Stimulated activated CD4-positive, alpha-beta T cell treated with anti-CD3 and anti-CD28 coated beads, Interleukin-1b, Interleukin-23, amount 100 ng/mL, for 24 hours (primary cell): ENCODE data around the gene OGFOD2.

ENCODE experiments used
- DNase-seq, 4 experiments: peaks; one replicate each; pipeline ENCODE4 v3.0.0-alpha.2; 2020; ENCODE audit warnings: low read depth in 4 of 4, low spot score in 1 of 4

The OGFOD2 gene

GRCh38 chr12:122988036-122988435 is 13.0 kb downstream of the OGFOD2 start:
- no peak for DNase-seq

DNA sequence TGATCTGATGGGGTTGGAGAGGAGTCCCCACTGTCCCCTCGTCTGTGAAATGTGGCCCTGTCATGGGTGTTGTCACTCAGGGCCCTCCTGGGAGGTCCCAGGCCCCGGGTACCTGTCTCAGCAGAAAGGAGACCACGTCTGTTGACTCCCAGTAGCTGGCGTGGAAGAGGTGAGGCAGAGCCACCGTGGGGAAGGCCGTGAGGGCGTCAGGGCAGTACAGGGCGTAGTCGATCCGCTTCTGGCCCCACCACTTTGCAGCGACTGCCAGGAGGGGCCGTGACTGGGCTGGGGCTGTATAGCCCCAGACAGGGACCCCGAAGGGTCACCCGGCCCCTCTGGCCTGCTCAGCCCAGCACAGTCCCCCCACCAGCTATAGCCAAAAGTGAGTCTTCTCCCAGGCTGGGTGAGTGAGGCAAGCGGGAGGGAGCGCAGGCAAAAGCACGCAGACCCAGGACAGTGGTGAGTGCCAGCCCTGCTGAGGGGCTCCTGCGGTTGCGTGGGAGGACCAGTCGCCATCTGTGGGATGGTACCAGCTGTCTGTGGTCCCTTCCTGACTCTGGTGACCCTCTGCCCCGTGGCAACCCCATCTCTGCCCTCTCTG is 13.7 kb downstream of the OGFOD2 start:
- no peak for DNase-seq

DNA sequence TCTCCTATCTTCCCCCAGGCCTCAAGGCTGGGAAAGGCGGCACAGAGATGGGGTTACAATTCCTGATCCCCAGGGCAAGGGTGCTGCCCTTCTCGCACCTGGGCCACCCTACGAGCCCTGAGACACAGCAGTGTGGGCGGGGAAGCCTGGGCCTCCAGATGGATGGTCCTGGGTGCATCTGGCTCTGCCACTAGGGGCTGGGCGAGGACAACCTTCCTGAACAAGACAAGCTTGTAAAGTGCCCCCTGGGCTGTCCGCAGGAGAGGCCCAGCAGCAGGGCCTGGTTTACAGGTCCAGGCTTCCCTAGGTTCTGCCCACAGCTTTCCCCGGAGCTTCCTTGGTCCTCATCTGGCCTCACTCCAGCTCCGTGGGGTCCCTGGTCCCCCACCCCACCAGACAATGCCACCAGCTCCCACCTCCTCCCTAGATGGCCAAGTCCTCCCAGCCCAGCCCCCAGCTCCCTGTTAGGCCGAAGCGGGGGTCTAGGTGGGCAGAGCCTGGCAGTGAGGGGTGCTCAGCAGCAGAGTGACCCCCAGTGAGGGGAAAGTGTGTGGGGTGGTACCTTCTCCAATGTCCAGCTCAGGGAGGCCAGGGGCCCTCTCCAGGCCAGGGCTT is 14.3 kb downstream of the OGFOD2 start:
- DNase-seq = no peak

DNA sequence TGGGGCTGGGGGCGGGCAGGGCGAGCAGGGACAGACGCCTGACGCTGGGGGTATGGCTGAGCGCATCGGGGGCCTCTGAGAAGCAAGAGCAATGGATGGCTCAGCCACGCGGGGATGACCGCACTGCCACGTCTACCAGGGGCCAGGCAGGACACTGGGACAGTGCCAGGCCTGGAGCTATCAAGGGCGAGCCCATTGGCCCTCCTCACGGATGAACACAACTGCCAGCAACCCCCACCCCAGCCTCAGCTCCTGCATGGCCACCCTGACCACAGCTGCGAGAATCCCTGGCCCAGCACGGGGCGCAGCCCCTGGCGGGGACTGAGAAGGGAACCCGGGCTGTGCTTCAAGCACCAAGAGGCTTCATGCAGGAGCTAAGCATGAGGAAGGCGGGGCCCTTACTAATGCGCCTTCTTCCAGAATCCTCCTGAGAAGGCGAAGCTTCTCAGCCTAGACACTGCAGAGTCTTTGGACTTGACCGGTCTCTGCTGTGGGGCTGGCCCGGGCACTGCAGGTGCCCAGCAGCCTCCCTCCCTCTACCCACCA is 14.9 kb downstream of the OGFOD2 start:
- DNase-seq = no peak

DNA sequence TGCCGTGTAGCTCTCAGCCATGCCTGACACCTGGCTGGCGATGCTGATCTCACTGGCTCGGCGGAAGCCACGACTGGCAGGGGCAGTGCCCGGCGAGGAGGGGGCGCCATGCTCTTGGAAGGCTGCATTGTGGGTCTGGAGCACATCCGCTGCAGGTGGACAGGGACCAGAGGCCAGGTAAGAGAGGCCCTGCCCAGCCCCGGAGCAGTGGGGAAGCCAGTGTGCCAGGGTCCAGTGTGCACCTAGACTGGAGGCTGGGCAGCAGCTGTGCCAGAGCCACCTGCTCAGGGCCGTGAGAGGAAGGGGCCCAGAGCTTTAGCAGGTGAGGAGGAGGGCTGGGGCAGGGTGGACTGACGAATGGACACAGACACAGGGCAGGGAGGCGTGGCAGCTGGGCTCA is 15.5 kb downstream of the OGFOD2 start:
- no peak for DNase-seq

DNA sequence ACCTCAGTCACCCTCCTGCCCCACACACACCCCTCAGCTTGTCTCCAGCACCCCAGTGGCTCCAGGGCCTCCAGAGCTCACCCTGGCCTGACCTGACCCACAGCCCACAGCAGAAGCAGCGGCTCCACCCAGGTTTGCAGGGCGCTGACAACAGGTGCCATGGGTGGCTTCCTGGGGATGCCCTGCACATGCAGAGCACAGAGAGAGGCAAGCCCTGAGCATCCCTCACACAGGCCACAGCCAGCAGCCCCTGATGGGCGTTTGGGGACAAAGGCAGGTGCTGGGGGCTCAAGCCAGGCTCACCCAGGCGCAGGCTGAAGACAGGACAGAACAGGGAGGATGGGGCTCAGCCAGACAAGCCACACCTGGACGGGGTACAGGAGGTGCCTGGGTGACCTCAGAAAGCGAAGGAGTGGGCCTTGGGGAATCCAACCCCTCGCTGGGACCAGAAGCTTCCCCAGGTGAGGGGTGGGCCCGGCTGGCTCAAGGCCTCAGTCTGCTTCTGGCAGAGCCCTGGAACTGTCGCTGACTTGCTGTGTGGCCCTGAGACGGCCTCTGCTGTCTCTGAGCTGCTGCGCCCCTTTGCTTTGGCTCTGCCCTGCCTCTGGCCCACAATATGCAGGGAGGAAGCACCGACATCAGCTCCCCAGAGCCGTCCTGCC is 16.0 kb downstream of the OGFOD2 start:
- DNase-seq = no peak

GRCh38 chr12:122991623-122992275 is 16.7 kb downstream of the OGFOD2 start:
- DNase-seq = no peak

GRCh38 chr12:122992386-122992785 is 17.3 kb downstream of the OGFOD2 start:
- DNase-seq = no peak

DNA sequence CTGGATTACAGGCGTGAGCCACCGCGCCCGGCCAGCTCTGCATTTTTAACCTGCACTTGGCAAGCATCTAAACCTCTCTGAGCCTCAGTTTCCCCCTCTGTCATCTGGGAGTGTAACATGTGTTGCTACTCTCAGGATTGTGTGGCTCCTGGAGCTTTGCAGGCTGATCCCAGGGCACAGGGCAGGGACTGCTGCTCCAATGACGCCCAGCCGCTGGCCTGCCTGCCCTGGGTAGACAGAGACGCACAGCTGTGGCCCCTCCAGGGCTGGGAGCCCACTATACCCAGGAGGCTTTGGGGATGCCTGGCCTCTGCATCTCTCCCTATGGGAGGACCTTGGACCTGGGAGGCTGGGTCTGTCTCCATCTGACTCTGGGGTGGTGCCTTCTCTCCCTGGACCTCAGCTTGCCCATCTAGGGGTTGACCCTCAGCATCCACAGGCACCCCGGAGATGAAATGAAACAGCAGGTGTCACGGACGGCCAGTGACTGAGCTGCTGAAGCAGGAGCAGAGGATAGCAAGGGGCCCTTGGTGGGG is 19.2 kb downstream of the OGFOD2 start:
- DNase-seq = no peak

DNA sequence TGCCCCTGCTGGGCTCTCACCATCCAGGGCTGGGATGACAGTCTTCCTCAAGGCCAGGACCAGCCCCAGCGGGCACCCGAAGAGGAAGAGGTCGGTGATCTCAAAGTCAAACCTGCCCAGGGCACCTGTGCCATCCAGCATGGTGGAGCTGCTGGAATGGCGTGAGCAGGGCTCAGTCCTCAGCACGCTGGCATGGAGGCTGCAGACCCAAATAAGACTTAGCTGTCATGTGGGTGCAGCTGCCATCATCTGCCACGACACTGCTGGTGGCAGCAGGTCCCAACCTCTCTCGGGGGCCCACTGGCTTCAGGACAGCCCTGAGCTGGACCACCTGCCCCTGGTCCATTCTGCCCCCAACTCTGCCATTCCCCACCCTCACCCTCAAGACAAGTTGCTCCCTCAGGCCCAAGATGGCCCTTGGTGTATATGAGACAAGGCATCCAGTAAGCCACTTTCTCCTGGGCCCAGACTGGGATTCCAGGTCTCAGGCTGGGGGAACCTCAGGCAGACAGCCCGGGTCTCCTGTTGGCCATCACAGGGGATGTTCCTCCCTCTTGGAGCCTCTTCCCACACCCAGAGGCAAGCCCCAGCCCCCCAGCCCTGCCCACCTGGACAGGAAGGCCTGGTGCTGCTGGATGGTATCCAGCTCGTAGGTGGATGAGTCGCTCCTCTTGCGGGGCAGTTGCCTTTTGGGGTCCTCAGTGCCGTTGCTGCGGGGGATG is 19.9 kb downstream of the OGFOD2 start:
- DNase-seq = no peak

DNA sequence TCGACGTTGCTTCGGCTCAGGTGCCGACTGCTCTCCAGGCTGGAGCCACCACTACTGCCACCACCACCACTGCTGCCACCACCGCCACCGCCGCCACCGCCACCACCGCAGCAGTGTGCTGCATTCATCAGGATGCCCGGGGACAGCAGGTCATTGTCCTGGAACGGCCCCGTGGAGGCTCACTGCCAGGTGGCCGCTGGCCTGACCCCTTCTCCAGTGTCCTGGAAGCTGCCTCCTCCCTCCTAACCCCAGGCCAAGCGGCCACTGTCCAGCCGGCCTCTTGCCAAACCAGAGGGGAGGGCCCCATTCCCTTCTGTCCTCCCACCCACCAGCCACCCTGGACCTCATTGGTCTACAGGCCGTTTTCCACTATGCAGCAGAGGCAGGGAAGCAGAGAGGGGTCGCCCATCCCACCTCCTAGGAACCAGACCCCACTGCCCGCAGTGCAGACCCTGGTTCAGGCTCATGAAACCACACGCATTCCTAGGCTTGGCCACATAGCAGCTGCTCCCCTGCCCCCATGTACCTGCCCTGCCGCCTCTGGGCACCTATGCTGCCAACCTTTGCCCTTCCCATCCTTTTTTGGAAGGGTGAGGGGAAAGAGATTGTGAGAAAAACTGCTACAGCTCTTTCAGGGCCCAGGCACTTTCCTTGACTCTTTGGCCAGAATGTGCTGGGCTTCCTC is 20.6 kb downstream of the OGFOD2 start:
- no peak for DNase-seq

DNA sequence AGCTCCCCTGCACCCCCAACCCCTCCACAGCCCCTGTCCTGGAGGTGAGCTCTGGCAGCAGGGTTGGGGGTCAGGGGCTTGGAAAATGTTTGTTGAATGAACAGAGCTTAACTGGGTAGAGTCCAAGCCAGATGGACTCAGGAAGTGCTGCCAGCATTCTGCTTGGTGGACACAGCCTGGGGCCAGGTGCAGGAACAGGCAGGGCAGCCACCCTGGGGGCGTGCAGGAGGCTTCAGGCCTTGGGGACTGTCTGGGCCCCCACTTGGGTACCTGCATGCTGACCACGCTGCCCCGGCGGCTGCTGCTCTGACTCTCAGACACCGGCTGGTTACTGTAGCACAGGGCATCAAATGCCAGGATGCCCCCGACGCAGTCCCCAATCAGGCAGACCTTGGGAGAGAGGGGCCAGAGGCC is 21.2 kb downstream of the OGFOD2 start:
- no peak for DNase-seq

DNA sequence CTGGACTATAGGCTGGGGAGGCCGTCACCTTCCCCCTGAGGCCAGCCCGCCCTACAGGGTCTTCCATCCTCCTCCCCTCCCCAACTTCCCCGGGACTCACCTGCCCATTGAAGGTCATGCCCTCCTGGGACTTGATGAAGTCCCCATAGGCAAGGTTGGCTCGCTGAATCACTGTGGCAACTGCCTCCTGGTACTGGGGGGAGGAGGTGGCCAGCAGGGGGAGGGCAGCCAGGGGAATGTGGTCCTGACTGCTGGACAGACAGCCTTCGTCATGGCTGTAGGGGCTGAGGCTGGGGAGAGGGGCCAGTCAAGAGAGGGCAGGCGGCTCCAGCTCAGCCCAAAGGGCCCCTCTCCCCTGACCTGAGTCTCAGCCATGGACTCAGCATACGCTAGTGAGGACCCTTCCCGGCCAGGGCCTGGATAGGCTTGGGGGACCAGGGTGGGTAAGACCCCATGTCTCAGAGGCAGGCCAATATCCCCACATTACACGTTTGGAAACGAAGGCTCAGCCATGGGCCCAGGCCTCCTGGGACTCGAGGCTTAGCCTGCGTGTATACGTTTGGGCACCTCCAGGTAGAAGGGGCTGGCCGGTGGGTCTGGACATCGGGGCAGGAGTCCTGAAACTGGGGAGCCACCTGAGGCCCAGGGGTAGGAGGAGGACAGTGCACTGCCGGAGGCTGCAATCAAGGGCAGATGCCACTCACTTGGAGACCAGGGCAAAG is 21.7 kb downstream of the OGFOD2 start:
- no peak for DNase-seq

- DNase-seq = no peak
These were observed 22.6 kb downstream of the OGFOD2 start for GRCh38 chr12:122997343-122998250.

DNA sequence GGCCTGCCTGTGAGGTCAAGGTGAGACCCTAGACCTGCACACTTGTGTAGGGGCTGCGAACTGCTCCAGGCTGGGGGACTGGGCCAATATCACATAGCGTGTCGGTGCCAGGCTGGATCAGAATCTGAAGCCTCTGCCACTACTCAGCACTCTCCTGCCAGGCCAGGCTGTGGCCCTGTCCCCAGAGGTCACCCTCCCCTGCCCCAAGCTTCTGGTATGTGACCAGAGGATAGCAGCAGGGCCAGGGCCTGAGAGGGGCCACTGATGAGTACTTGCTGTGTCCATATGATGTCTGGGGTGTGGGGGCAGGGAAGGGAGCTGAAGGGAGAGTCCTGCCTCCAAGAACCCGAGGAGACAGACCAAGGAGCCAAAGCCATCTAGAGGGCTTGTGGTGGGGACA is 23.3 kb downstream of the OGFOD2 start:
- DNase-seq = no peak

GRCh38 chr12:122999196-122999946 is 24.3 kb downstream of the OGFOD2 start:
- DNase-seq = no peak

DNA sequence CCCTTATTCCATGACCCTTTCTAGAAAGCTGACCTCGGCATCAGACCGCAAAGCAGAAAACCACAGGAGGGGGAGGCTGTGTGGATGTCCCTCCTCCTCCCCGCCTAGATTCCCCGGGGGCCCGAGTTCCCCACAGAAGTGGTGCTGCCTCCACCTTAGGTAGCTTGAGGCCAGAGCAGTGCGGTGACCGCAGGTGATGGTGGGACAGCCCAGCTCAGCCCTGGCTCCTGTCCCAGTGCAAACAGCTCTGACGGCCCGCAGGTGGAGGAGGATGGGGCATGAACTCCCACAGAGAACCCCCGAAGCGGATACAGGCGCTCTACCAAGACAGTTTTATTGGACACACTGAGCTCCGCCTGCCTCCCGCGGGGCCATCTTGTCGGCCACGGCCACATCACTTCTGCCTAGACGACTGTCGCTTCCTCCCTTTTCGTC is 25.0 kb downstream of the OGFOD2 start:
- no peak for DNase-seq

GRCh38 chr12:123000578-123000977 is 25.5 kb downstream of the OGFOD2 start:
- DNase-seq = no peak
